VCaP (cell line): ENCODE measurements around the gene MTHFD2.

Source experiments
- H3K27ac ChIP-seq: fragments of 450-650 bp; 2 replicates; pipeline ENCODE4 v1.5.1; 2017
- TF ChIP-seq, protein P1 (sequence below): fragments of 450-650 bp; conservative IDR thresholded peaks from 2 replicates; pipeline ENCODE4 v1.5.1; 2017; ENCODE audit warnings: mild to moderate bottlenecking, moderate library complexity

Gene MTHFD2

DNA sequence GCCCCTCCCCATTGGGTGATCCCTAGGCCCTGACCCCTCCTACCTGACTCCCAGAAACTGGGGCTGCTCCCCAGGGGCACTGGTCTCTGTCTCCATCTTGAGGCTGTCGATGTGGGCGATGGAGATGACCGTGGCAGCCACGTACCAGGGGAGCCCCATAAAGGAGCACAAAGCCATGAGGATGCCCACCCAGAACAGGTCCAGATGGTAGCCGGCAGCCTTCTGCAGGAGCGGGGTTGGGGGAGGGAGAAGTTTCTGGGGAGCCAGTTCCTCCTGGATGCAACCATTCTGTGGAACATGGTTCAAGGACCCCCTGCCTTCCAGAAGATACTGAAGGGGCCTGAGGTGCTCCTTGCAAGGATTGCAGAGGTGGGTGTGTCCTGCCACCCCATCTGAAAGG, 34.0 kb downstream of the MTHFD2 start:
- H3K27ac ChIP-seq, result no peak overlapping the region
- TF ChIP-seq, protein P1, sequence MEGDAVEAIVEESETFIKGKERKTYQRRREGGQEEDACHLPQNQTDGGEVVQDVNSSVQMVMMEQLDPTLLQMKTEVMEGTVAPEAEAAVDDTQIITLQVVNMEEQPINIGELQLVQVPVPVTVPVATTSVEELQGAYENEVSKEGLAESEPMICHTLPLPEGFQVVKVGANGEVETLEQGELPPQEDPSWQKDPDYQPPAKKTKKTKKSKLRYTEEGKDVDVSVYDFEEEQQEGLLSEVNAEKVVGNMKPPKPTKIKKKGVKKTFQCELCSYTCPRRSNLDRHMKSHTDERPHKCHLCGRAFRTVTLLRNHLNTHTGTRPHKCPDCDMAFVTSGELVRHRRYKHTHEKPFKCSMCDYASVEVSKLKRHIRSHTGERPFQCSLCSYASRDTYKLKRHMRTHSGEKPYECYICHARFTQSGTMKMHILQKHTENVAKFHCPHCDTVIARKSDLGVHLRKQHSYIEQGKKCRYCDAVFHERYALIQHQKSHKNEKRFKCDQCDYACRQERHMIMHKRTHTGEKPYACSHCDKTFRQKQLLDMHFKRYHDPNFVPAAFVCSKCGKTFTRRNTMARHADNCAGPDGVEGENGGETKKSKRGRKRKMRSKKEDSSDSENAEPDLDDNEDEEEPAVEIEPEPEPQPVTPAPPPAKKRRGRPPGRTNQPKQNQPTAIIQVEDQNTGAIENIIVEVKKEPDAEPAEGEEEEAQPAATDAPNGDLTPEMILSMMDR, result no peak

DNA sequence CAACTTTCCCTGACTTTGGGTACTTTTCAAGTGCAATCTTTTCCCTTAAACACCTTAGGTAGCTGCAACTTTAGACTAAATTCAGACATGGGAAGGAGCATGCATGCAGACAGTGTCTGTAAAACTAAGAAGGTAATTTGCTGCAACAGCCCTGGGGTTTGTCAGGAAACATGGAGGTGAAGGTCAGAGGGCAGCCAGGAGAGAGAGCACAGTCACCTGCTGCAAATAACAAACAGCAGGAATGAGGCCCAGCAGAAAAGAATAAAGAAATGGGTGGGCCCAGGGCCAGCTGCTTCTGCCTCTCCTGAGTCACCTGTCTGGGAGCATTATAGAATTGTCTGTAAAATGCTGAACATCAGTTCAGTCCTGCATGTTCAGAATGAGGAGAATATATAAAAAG, 35.2 kb downstream of the MTHFD2 start:
- H3K27ac ChIP-seq, result no peak overlapping the region
- TF ChIP-seq, protein P1, result no peak

DNA sequence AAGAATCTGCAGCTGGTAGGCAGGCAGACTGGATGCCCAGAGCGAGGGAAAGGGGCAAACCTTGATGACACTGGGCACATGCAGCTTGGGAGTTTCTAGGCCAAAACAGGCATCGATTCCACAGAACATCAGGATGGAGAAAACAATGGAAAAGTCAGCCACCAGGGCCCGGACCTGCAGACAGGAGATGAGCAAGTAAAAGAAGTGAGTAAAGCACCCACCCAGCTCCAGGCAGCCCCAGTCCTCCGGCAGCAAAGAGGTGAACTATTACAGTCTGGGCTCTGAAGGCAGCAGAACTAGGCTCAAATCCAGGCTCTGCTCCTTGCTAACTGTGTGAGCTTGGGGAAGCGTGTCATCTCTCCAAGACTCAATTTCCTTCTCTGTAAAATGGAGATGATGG, 36.6 kb downstream of the MTHFD2 start:
- no peak overlapping the region for H3K27ac ChIP-seq
- TF ChIP-seq, protein P1, result no peak

DNA sequence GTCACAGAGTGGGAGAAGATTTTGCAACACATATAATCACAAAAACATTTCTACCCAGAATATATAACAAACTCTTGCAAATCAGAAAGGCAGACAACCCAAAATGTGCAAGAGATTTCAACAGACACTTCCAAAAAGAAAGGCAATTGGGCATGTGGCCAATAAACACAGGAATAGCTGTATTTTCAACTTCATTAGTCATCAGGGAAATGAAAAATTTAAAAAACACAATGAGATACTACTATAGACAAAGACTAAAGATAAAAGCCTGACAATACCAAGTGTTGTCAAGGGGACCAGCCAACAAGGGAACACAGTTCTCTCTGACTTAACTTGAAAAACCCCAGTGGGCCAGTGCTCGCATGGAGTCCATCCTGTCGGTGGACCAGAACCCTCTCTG, 40.5 kb downstream of the MTHFD2 start:
- TF ChIP-seq, protein P1, result no peak

DNA sequence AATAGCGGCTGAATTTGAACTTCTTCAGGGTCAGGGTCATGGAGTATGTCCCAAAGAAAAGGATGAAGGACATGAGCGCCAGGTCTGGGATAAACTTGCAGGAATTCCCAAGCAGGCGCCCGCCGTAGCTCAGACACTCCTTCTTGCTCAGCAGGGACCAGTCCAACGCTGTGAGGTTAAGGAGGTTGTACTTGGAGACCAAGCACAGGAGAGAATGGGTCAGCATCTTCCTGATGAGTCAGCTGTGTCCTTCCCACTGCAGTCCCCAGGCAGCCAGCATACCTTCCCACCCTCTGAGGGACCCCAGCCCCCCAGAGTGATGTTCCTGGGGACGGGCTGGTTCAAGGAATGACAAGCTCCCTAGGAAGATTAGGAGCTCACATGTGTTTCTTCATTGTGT, 40.9 kb downstream of the MTHFD2 start:
- H3K27ac ChIP-seq, result no peak overlapping the region
- TF ChIP-seq, protein P1, result no peak

More for the DNA sequence above, 40.5 kb downstream of the MTHFD2 start:
- H3K27ac ChIP-seq, result no peak overlapping the region

DNA sequence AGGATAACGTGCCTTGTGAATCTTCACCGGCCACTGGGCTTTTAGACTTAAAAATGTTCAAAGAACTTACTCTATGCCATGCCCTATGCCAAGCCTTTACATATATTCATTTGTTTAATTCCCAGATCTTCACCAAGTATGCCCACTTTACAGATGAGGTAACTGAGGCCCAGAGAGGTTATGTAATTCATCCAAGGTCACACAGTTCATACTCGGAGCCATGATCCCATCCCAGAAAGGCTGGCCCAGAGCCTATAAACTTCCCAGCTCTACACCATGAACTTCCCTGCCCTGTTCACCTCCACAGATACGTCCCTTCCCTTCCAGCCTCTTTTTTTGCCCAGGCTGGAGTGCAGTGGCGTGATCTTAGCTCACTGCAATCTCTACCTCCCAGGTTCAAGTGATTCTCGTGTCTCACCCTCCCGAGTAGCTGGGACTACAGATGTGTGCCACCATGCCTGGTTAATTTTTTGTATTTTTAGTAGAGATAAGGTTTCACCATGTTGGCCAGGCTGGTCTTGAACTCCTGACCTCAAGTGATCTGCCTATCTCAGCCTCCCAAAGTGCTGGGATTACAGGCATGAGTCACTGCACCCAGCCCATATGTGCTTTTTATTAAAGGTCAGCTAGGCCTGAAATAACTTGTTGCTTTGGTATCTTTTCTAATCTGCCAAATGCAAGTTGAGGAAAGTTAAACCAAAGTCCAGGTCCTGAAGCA, 44.1 kb downstream of the MTHFD2 start:
- no peak overlapping the region for H3K27ac ChIP-seq

DNA sequence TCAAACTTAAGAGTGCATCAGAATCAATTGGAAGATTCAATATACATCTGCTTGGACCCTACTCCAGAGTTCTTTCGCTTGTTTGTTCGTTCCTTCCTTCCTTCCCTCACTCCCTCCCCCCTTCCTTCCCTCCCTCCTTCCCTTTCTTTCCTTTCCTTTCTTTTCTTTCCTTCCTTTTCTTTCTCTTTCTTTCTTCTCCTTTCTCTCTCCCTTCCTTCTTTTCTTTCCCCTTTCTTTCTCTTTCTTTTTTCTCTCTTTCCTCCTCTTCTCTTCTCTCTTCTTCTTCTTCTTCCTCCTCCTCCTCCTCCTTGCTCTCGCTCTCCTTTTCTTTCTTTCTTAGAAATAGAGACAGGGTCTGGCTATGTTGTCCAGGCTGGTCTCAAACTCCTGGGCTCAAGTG, 45.9 kb downstream of the MTHFD2 start:
- TF ChIP-seq, protein P1, result no peak
- H3K27ac ChIP-seq, result no peak overlapping the region

More for the DNA sequence above, 44.1 kb downstream of the MTHFD2 start:
- TF ChIP-seq, protein P1, result no peak
